K562 treated with DMSO at 1 percent for 12 hours (cell line): ENCODE data around the gene SMIM38. TPM values are rescaled to one million over a fixed set of nuclear protein-coding genes. Genes with fewer than 3 reads are reported as not detected.

Experiments used
- total RNA-seq: library from RNA; unstranded; fragments of 300-600 nt; gene quantifications from 2 replicates; pipeline ENCODE4 v1.2.3, GENCODE V29; 2022; ENCODE audit not compliant: insufficient read depth

The SMIM38 gene
- 0.22 and 0.30 TPM in 2 replicates for total RNA-seq

GRCh38 chr11:69155302-69156234 is at the start of gene SMIM38:
Gene SMIM38 (plus strand): TSS chr11:69155935. CDS start chr11:69157847, 1,912 bp downstream.

Other genes with a start within 250 kb of the SMIM38 start
- not detected in 2 replicates for gene MRGPRD, start 174.9 kb upstream of the SMIM38 start, total RNA-seq
- gene MRGPRF, start 142.7 kb upstream of the SMIM38 start, total RNA-seq = not detected in 2 replicates
- gene TPCN2, start 107.0 kb upstream of the SMIM38 start, total RNA-seq = 5.2 and 6.8 TPM in 2 replicates
- 31.8 and 32.0 TPM in 2 replicates for gene MYEOV, start 138.2 kb downstream of the SMIM38 start, total RNA-seq